GM18505 (cell line): ENCODE data around the gene CLN3.
"Not testable (repeated sequence)": the region's sequence is repeated elsewhere in the genome, so short reads cannot be mapped to it uniquely, and the experiment has no call there.

Experiments used
- ATAC-seq: cut with Tn5 transposase; IDR thresholded peaks from one replicate; pipeline ENCODE4 v1.9.1; 2021; ENCODE audit not compliant: unreplicated experiment
- POLR2A ChIP-seq: IDR thresholded peaks from 4 replicates; pipeline ENCODE4 v1.6.1; 2011; ENCODE audit warnings: borderline replicate concordance; ENCODE audit not compliant: insufficient read depth, insufficient read length; ENCODE audit errors: extremely low read depth

Gene CLN3

DNA sequence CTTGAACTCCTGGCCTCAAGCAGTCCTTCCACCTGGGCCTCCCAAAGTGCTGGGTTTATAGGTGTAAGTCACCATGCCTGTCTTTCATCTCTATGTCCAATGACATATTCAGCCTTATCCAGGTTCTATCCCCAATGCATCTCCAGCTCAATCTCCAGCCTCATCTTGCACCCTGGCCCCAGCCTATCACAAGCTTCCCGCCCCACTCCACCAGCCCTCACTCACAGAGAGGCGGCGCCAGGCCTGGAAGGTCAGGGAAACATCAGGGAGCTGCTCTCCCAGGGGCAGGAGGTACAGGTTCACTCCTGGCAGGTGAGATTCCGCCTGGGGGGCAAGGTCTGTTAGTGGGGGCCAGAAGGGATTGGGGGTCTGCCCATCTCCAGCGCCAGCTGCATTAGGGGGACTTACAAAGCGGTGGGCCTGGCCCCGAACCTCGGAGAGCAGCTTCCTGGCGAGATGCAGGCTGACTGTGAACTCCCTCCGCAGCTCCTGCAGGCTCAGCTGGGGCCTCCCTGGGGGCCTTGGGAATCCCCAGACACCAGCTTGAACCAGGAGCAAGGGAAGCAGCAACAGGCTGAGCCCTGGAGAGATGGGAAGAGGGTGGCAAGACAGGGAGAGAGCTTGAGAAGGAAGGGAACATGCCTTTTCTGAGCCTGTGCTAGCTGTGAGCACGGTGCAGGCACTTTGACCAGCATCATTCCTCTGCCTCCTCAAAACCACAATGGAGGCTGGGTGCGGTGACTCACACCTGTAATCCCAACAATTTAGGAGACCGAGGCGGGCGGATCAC, 11.8 kb upstream of the CLN3 start:
- ATAC-seq: no peak
- TF ChIP-seq POLR2A: no peak

DNA sequence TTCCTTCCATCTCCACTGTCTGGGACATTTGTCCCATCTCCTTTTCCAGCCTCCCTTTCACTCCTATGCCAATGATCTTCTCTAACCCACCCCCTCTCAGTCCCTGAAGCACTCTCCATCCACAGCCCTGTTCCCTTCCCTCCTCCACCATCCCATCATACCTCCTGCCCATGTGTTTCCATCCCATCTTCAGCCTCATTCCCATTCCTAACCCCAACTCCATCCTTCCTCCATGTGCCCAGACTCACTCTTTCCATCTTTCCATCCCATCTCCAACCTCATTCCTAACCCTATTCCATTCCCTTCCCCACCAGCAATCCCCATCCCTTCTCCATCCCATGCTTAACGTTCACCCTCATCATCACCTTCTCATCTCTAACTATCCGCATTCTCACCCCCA, 10.4 kb upstream of the CLN3 start:
- no peak for ATAC-seq
- TF ChIP-seq POLR2A: no peak

GRCh38 chr16:28501258-28502232, 9.7 kb upstream of the CLN3 start:
- ATAC-seq: no peak
- TF ChIP-seq POLR2A: no peak

GRCh38 chr16:28500476-28501180, 8.8 kb upstream of the CLN3 start:
- not testable (repeated sequence) for ATAC-seq

DNA sequence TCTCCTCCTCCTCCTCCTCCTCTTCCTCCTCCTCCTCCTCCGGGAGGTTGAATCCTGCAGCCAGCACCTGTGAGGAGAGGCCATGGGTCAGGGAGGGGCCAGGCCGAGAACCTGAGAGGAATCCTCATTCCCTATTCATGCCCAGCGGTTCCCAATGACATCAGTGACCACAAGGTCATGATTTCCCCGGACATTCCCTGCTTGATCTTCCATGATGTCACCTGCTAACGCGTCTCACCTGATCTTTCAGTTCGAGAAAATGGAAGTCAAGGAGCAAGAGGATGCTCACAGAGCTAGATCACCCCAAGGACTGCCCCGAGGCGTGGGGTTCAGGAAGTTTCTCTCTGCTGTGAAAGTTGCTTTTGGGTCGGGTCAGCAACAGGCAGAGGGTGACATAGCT, 8.0 kb upstream of the CLN3 start:
- TF ChIP-seq POLR2A: no peak
- no peak for ATAC-seq

GRCh38 chr16:28498666-28499381, 7.0 kb upstream of the CLN3 start:
- ATAC-seq: no peak
- TF ChIP-seq POLR2A: no peak

DNA sequence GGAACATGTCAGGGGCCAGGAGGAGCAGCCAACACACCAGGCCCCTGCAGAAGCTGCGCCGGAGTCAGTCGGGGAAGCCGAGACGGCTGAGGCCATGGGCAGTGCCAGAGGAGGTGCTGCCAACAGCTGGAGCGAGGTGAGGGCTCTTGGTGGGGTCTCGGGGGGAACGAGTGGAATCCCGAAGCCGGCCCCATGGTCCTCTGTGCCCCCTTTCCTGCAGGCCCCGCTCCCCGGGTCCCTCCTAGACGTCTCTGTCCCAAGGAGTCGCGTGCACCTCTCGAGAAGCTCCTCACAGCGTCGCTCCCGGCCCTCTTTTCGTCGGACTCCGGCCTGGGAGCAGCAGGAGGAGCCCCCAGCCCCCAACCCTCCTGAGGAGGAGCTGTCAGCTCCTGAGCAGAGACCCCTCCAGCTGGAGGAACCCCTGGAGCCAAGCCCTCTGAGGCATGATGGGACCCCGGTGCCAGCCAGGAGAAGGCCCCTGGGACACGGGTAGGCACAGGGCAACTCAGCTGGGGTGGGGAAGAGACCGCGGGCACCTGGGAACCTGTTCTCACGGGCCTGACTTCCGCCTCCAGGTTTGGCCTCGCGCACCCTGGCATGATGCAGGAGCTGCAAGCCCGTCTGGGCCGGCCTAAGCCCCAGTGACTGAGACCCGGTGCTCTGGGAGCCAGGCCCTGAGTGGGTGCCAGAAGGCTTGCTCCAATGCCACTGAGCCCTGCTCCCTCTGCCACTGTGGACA, 6.2 kb upstream of the CLN3 start:
- ATAC-seq: no peak

DNA sequence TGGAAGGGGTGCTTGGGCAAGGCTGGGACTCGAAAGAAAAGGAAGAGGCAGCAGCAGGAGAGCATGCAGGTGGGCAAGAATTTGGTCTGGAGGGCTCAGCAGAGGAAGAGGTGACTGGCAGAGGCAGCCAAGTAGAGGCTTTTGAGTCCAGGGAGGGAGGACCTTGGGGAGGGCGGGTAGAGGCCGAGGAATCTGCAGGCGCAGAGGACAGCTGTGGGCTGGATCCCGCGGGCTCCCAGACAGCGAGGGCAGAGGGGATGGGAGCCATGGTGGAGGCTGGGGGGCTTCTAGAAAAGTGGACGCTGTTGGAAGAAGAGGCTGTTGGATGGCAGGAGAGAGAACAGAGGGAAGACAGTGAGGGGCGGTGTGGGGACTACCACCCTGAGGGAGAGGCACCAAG, 5.5 kb upstream of the CLN3 start:
- TF ChIP-seq POLR2A: no peak
- ATAC-seq: no peak

More for the DNA sequence above, 6.2 kb upstream of the CLN3 start:
- no peak for TF ChIP-seq POLR2A

DNA sequence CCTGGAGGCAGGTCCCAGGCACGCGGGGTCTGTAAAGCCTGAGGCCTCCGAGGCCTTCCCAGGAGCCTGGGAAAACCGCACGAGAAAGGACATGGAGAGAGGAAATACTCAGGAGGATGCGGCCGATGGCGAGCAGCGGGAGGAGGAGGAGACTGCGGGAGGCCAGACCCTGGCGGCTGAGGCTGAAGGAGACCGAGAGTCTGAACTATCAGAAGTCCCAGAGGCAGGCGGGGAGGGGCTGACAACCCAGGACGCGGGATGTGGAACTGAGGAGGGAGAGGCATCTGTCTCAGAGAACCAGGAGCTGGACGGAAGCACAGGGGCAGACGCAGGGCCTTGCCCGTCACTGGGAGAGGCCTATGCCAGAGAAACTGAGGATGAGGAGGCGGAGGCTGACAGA, 5.0 kb upstream of the CLN3 start:
- TF ChIP-seq POLR2A: no peak
- ATAC-seq: no peak

DNA sequence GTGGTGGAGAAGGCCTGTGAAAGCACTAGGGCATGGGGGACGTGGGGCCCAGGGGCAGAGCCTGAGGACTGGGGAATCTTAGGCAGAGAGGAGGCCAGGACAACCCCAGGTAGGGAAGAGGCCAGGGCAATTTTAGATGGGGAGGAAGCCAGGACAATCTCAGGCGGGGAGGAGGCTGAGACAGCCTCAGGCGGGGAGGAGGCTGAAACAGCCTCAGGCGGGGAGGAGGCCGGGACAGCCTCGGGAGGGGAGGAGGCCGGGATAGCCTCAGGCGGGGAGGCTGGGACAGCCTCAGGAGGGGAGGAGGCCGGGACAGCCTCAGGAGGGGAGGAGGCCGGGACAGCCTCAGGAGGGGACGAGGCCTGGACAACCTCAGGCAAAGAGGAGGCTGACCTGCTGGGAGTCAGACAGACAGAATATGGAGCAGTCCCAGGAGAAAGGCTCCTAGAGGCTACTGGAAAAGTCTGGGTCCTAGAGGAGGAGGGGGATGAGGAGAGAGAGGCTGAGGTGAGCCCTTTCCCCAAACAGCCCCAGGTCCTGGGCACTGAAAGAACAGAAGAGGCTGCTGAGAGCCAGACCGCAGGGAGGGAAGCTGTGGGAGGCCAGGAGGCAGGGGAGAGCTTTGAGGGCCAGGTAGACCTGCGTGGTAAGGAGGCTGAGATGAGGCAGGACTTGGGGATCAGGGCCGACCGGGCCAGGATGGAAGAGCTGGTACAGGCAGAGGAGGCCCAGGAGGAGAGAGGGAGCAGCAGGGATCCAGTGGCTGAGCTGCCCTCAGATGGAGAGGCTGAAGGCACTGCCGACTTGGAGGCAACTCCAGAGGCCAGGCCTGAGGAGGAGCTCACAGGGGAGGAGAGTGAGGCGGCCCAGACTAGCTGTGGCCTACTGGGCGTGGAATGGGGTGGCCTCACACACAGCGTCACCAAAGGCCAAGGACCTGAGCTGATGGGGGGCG, 4.2 kb upstream of the CLN3 start:
- TF ChIP-seq POLR2A: no peak

DNA sequence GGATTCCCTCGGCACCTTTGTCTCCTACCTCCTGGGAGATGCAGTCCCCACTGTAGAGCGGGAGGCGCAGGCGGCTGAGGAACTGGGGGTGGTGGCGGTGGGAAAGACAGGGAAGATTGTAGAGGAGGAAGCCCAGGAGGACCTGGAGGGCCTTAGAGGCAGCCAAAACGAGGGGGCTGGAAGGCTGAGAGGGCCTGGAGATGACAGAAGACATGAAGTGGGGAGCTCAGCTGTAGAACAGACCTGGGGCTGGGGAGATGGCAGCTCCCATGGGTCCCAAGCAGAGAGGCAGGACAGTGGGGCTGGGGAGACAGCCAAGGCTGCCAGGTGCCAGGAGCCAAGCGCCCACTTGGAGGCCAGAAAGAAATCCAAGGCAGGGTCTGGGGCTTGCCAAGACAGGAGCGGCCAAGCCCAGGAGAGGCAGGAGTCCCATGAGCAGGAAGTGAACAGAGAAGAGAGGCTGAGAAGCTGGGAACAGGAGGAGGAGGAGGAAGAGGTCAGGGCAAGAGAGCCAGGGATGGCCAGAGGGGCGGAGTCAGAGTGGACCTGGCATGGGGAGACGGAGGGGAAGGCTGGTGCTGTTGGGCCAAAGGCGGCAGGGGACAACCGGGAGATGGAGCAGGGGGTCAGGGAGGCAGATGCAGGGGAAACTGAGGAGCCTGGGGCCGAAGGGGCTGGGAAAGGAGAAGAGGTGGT, 3.4 kb upstream of the CLN3 start:
- TF ChIP-seq POLR2A: no peak
- ATAC-seq: no peak

More for the DNA sequence above, 4.2 kb upstream of the CLN3 start:
- no peak for ATAC-seq
